Transverse colon (tissue), 4 donors: ENCODE results near the gene GABRB1. TPM values are rescaled to one million over a fixed set of nuclear protein-coding genes. Genes with fewer than 3 reads are reported as not detected.

ENCODE experiments used
- DNase-seq: peaks from one replicate; pipeline ENCODE4 v3.0.0-alpha.2; 2019
- H3K27ac ChIP-seq, 4 donors: fragments of 200-600 bp; sonication (generic); 2 replicates each; pipeline ENCODE4 v1.5.1; 2016 to 2018; ENCODE audit warnings: inconsistent platforms in 4 of 4
- H3K27me3 ChIP-seq: fragments of 200-600 bp; sonication (generic); 2 replicates; pipeline ENCODE4 v1.5.1; 2017; ENCODE audit warnings: inconsistent platforms
- H3K36me3 ChIP-seq, 4 donors: fragments of 200-600 bp; sonication (generic); 2 replicates each; pipeline ENCODE4 v1.5.1; 2017 to 2019; ENCODE audit warnings: inconsistent platforms in 4 of 4
- H3K4me1 ChIP-seq, 4 donors: fragments of 200-600 bp; sonication (generic); 2 replicates each; pipeline ENCODE4 v1.5.1; 2017 to 2020; ENCODE audit warnings: inconsistent platforms in 4 of 4
- H3K4me3 ChIP-seq, 4 donors: fragments of 200-600 bp; sonication (generic); 1 replicate in 1 of 4; 2 replicates in 3 of 4; pipeline versions ENCODE4 v1.5.1 to v1.6.1; 2017 to 2019; ENCODE audit warnings: inconsistent platforms in 4 of 4
- H3K9me3 ChIP-seq, 2 donors: fragments of 200-600 bp; sonication (generic); 2 replicates each; pipeline ENCODE4 v1.5.1; 2017 to 2019; ENCODE audit warnings: inconsistent platforms in 2 of 2
- CTCF ChIP-seq, 5 experiments: fragments of 200-600 bp in 3 of 5; fragments of 450-650 bp in 2 of 5; sonication (generic) in 3 of 5; IDR thresholded peaks; 1 replicate in 2 of 5; 2 replicates in 3 of 5; pipeline ENCODE4 v1.5.1; 2016 to 2017; ENCODE audit warnings: antibody characterized with exemption in 5 of 5, inconsistent platforms in 3 of 5, mild to moderate bottlenecking in 2 of 5, moderate library complexity in 1 of 5
- EP300 ChIP-seq: sonication (generic); formaldehyde crosslinking; IDR thresholded peaks from one replicate; pipeline ENCODE4 v1.6.1; 2017; ENCODE audit warnings: antibody characterized with exemption, low read depth
- POLR2A ChIP-seq: fragments of 450-650 bp; IDR thresholded peaks from one replicate; pipeline ENCODE4 v1.6.1; 2016; ENCODE audit warnings: antibody characterized with exemption, mild to moderate bottlenecking, moderate library complexity
- POLR2AphosphoS5 ChIP-seq, 3 donors: sonication (generic); formaldehyde crosslinking; IDR thresholded peaks; one replicate each; pipeline ENCODE4 v1.6.1; 2016; ENCODE audit warnings: antibody characterized with exemption in 3 of 3
- WGBS, 2 donors: methylation state at CpG; one replicate each; pipeline ENCODE4 v1.1.5; 2018; ENCODE audit warnings: low coverage in 1 of 2; 5-methylcytosine and 5-hydroxymethylcytosine counted together
- in situ Hi-C, 4 donors: fragments of 200-750 bp; cut with MboI; loops; one replicate each; pipeline versions ENCODE4 v1.15.0 to v1.15.1; 2017; ENCODE audit warnings: low sequenced_read_pairs in 3 of 4, low pct_ligation_motif_present in 1 of 4, low pct_unique_long_range_greater_than_20kb in 1 of 4
- intact Hi-C: fragments of 100-400 bp; cut with DNase I; formaldehyde crosslinking; loops from one replicate; pipeline ENCODE4 v1.15.1; 2023; ENCODE audit warnings: low total_unique reads
- total RNA-seq, 4 donors: library from RNA; depleted of rRNA; stranded (reverse); fragments of >200 nt; gene quantifications; one replicate each; pipeline ENCODE4 v1.1.0, GENCODE V29; 2016

The GABRB1 gene
- total RNA-seq, 4 donors from 2014 or later = 0.14 to 19.7 (median 0.48) TPM; not detected in 1

GRCh38 chr4:47045261-47045660 lies 13.9 kb downstream of the GABRB1 start:
- no peaks in the 10 kb centered on the region for H3K9me3 ChIP-seq
- intact Hi-C loops = no loop called here
- no peak for DNase-seq
- H3K27me3 ChIP-seq = no peaks in the 10 kb centered on the region
- in situ Hi-C loops = no loop called here
- peaks cover 0 to 5% (median 0%) of the 10 kb centered on the region in 4 donors for H3K4me1 ChIP-seq
- H3K27ac ChIP-seq = no peak overlapping the region
- no peak overlapping the region for H3K4me3 ChIP-seq
- H3K36me3 ChIP-seq = no peaks in the 10 kb centered on the region
- 81 to 92% methylated on average over 1 of the region's 1 CpG for WGBS, 2 donors
- TF ChIP-seq CTCF (IDR thresholded peaks at IDR 0.05) = no peak
- TF ChIP-seq POLR2A = no peak
- TF ChIP-seq EP300 = no peak
- TF ChIP-seq POLR2AphosphoS5 (IDR thresholded peaks at IDR 0.05) = no peak

- in situ Hi-C loops (no loop called here), intact Hi-C loops (loop anchor here (1.0 kb wide), 1 partner anchor 22 kb away; no protein-coding TSS in a partner anchor)
- H3K27me3 ChIP-seq = no peaks in the 10 kb centered on the region
- H3K9me3 ChIP-seq = no peaks in the 10 kb centered on the region
- DNase-seq = no peak
- H3K4me1 ChIP-seq = peaks cover 0 to 20% (median 2%) of the 10 kb centered on the region in 4 donors
- no peak overlapping the region for H3K27ac ChIP-seq
- H3K4me3 ChIP-seq = no peak overlapping the region
- WGBS, 2 donors = 56 to 57% methylated on average over 3 of the region's 3 CpGs
- no peak for TF ChIP-seq POLR2AphosphoS5 (IDR thresholded peaks at IDR 0.05)
- no peak for TF ChIP-seq EP300
- no peak for TF ChIP-seq CTCF (IDR thresholded peaks at IDR 0.05)
- TF ChIP-seq POLR2A = no peak
- H3K36me3 ChIP-seq = no peaks in the 10 kb centered on the region
Measured at GRCh38 chr4:47049347-47049746, 18.0 kb downstream of the GABRB1 start.

DNA sequence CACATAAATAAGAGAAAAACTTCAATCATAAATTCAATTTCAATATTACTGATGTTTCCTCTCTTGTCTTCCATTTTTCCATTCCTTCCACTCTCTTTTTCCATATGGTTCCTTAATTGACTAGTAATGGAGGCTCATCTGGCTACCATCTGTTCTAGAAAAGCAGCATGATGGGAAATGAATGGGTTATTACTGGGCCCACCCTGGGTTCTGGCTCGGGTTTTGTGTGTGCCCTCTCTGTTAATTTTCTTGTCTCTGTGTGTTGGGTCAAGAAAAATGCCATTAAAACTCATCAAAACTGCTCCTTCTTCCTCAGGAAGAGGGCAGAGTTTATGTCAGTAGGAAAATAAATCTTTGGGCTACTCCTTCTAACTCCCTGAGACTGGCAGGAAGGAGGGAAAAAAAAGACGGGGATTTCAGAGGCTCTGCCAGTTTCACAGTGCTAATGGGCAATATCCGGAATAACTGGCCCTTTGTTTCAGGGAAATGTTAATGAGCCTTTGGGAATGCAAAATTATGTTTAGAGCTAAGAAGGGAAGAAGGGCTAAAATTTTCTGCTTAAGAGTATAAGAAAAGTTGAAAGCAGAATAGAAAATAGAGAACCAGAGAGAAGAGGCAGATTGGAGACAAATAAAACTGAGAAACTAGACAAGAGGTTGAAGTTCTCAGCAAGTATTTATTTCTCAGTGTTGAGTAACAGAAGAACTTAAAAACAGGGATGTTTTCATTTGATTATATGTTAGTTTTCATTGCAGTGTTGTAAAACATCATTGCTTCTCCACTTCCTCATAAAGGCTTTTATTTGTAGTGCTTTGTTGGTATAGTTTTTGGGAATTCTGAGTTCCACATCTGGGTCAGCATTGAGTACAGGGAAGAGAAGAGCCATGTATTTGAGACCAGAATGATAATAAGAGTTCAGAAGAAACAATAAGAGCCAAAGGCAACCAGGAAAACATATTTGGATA lies 19.7 kb downstream of the GABRB1 start:
- DNase-seq = no peak
- no peaks in the 10 kb centered on the region for H3K9me3 ChIP-seq
- in situ Hi-C loops (no loop called here), intact Hi-C loops (no loop called here)
- no peak overlapping the region for H3K4me3 ChIP-seq
- peaks cover 0 to 20% (median 2%) of the 10 kb centered on the region in 4 donors for H3K4me1 ChIP-seq
- TF ChIP-seq POLR2AphosphoS5 (IDR thresholded peaks at IDR 0.05) (no peak), EP300 (no peak), CTCF (IDR thresholded peaks at IDR 0.05) (no peak)
- H3K27ac ChIP-seq = no peak overlapping the region
- H3K36me3 ChIP-seq = no peaks in the 10 kb centered on the region
- 19 to 20% methylated on average over 3 of the region's 3 CpGs for WGBS, 2 donors
- no peaks in the 10 kb centered on the region for H3K27me3 ChIP-seq

DNA sequence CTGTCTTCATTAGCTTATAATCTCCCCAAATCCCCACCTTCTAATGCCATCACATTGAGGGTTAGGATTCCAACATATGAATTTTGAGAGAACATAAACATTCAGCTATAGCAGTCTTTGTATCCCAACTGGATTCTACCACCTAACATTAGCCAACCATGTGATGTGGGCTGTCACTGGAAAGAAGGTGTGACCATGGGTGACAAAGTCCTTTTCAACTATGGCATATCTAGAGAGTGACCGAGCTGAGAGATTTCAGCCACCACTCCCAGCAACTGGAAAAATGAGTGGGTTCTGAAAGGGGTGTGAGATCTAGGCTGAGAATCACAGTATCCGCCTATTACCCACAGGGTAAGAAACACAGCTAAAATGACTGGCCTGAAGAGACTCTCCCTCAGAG lies 22.1 kb downstream of the GABRB1 start:
- in situ Hi-C loops = no loop called here
- 71 to 76% methylated on average over 1 to 2 of the region's 2 CpGs for WGBS, 2 donors
- intact Hi-C loops = no loop called here
- Histone ChIP-seq H3K4me3 (no peak overlapping the region), H3K27ac (no peak overlapping the region), H3K9me3 (no peaks in the 10 kb centered on the region), H3K27me3 (no peaks in the 10 kb centered on the region), H3K4me1 (peaks cover 0 to 20% (median 2%) of the 10 kb centered on the region in 4 donors), H3K36me3 (no peaks in the 10 kb centered on the region)
- no peak for TF ChIP-seq CTCF (IDR thresholded peaks at IDR 0.05)
- no peak for TF ChIP-seq POLR2AphosphoS5 (IDR thresholded peaks at IDR 0.05)
- no peak for DNase-seq
